Measurements from ENCODE around the gene CCHCR1.

Gene CCHCR1

DNA sequence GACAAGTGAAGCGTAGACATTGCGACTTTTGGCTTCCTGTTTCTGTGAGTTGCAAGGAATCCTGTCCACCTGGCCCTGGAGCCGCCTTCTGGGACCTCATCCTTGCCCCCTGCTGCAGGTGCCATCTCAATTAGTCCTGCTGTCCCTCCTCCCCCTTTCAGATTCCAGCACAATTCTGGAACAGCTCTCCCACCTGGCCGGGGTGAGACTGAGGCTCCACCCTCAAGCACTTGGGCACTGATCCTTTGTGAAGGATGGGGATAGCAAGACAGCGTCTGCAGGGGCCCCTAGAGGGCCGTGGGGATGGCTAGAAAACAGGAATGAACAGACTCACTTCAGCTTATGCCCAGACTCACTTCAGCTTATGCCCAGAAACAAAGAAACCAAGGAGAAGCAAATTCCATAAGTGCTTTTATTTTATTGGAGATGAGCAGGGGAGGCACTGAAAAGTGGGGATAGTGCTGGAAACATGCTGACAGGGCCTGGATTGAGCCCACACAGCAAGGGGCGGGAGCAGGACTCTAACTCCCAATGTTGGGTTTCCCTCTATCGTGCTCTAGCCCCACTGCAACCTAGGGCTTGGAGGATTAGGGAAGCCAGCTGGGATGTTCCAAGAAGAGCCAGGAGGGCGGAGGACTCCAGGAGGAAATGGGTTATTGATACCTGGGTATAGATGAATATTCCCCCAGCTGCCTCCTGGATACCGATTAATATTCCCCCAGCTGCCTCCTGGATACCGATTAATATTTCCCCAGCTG, 46.6 kb downstream of the CCHCR1 start:
- Histone ChIP-seq H3K36me3 (no peaks in the 10 kb centered on the region), H3K4me3 (no peak overlapping the region), H3K27ac (no peak overlapping the region), H3K9me3 (no peaks in the 10 kb centered on the region), H3K4me2 (no peak overlapping the region), H3K4me1 (no peaks in the 10 kb centered on the region), H3K27me3 (no peaks in the 10 kb centered on the region), H4K20me1 (no peaks in the 10 kb centered on the region), H3K9ac (no peak overlapping the region)
- no peak for TF ChIP-seq Cebpa-rat (IDR thresholded peaks at IDR 0.05)

DNA sequence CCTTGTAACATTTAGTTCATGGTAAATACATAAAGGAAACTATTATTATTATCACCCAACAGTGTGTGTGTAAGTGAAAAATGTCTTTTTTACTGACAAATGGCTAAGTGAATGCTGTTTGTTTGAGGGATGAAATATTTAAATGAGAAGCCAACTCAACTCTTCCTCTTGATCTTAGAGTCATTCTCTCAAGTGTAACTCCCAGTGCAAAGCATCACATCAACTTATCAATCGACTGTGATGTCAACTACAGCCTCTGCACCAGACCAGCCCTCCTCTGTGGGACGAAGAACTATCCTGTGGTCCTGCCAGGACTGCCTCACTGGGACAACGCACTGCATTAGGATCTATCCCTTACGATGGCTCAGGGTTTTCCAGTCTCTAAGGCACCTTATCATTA, 50.5 kb downstream of the CCHCR1 start:
- Histone ChIP-seq H4K20me1 (no peaks in the 10 kb centered on the region), H3K4me3 (no peak overlapping the region), H3K4me1 (no peaks in the 10 kb centered on the region), H3K4me2 (no peak overlapping the region), H3K27ac (no peak overlapping the region), H3K27me3 (no peaks in the 10 kb centered on the region), H3K9ac (no peak overlapping the region), H3K36me3 (no peaks in the 10 kb centered on the region), H3K9me3 (no peaks in the 10 kb centered on the region)
- no peak for TF ChIP-seq Cebpa-rat (IDR thresholded peaks at IDR 0.05)

- no peaks in the 10 kb centered on the region for H3K27me3 ChIP-seq
- no peaks in the 10 kb centered on the region for H4K20me1 ChIP-seq
- H3K27ac ChIP-seq = no peak overlapping the region
- no peak overlapping the region for H3K9ac ChIP-seq
- no peaks in the 10 kb centered on the region for H3K4me1 ChIP-seq
- H3K4me3 ChIP-seq = no peak overlapping the region
- no peak for TF ChIP-seq Cebpa-rat (IDR thresholded peaks at IDR 0.05)
- H3K36me3 ChIP-seq = no peaks in the 10 kb centered on the region
- no peak overlapping the region for H3K4me2 ChIP-seq
- no peaks in the 10 kb centered on the region for H3K9me3 ChIP-seq
Observed at GRCh38 chr6:31103136-31103535, 54.5 kb downstream of the CCHCR1 start.

- TF ChIP-seq Cebpa-rat (IDR thresholded peaks at IDR 0.05) = no peak
Observed at GRCh38 chr6:31098449-31098938, 59.1 kb downstream of the CCHCR1 start.

DNA sequence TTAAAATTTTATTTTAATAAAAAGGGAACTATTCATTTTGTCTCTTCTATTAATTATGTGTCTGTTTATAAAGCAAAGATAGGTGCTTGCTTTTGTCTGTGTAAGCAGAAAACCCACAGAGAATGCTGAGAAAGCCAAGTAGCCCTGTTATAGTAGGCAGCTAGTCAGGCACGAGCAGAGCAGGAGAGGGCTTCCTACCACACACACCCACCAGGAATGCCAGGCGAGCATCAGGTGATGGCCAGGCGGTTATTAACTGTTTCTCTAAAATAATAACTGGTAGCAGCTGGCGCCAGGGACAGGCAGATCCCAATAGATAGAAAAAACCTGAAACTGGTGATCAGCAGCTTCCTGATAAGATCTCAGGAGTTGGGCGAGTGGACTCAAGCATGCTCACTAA, 60.9 kb downstream of the CCHCR1 start:
- Histone ChIP-seq H3K4me1 (peaks cover 28% of the 10 kb centered on the region), H3K4me2 (no peak overlapping the region; the same call in 1 of the 2 replicates), H3K9ac (no peak overlapping the region), H3K4me3 (no peak overlapping the region), H3K27me3 (no peaks in the 10 kb centered on the region), H3K36me3 (no peaks in the 10 kb centered on the region), H3K27ac (no peak overlapping the region), H4K20me1 (no peaks in the 10 kb centered on the region), H3K9me3 (no peaks in the 10 kb centered on the region)
- TF ChIP-seq Cebpa-rat (IDR thresholded peaks at IDR 0.05) = no peak

More at GRCh38 chr6:31098449-31098938, 59.1 kb downstream of the CCHCR1 start:
- Histone ChIP-seq H3K4me1 (peaks cover 26% of the 10 kb centered on the region), H3K4me3 (no peak overlapping the region), H3K36me3 (no peaks in the 10 kb centered on the region), H4K20me1 (no peaks in the 10 kb centered on the region), H3K9me3 (no peaks in the 10 kb centered on the region), H3K27ac (no peak overlapping the region), H3K4me2 (no peak overlapping the region), H3K9ac (no peak overlapping the region), H3K27me3 (no peaks in the 10 kb centered on the region)

- TF ChIP-seq Cebpa-rat (IDR thresholded peaks at IDR 0.05) = no peak
- Histone ChIP-seq H4K20me1 (no peaks in the 10 kb centered on the region), H3K4me3 (no peak overlapping the region), H3K9ac (no peak overlapping the region), H3K4me1 (peaks cover 33% of the 10 kb centered on the region), H3K27me3 (no peaks in the 10 kb centered on the region), H3K27ac (no peak overlapping the region), H3K36me3 (no peaks in the 10 kb centered on the region), H3K4me2 (0 out of 2 replicates have a peak overlapping the region, but pooled peaks have one; percentile 15), H3K9me3 (no peaks in the 10 kb centered on the region)
Observed at GRCh38 chr6:31096215-31096614, 61.4 kb downstream of the CCHCR1 start.

- Histone ChIP-seq H3K4me2 (peak overlapping the region; percentile 64), H3K9me3 (no peaks in the 10 kb centered on the region), H3K36me3 (no peaks in the 10 kb centered on the region), H3K27me3 (no peaks in the 10 kb centered on the region), H3K4me3 (no peak overlapping the region), H3K27ac (no peak overlapping the region), H3K9ac (no peak overlapping the region), H3K4me1 (peaks cover 36% of the 10 kb centered on the region), H4K20me1 (no peaks in the 10 kb centered on the region)
- TF ChIP-seq Cebpa-rat (IDR thresholded peaks at IDR 0.05) = no peak
Observed at GRCh38 chr6:31094389-31094881, 63.2 kb downstream of the CCHCR1 start.

DNA sequence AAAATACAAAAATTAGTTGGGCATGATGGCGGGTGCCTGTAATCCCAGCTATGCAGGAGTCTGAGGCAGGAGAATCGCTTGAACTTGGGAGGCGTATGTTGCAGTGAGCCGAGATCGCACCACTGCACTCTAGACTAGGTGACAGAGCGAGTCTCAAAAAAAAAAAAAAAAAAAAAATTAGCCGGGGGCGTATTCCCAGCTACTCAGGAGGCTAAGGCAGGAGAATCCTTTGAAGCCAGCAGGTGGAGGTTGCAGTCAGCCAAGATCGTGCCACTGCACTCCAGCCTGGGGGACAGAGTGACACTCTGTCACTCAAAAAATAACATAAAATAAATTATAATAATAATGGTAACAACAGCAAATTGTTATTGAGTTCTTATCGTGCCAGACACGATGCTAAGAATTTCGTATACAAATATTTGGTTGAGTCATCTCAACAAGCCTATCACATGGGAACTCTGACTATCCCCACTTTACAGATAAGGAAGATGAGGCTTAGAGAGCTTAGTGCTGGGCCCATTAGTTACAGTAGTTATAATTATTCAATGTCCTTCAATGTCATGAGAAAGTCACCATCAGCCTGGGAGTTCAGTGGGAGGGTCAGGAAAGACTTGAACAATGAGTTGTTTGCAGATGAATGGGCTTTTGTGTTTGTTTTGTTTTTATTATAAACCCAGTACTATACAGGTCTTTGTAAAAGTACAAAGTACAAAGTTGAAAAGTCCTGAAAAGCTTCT, 64.7 kb downstream of the CCHCR1 start:
- H3K9ac ChIP-seq = no peak overlapping the region
- peaks cover 36% of the 10 kb centered on the region for H3K4me1 ChIP-seq
- no peak overlapping the region for H3K4me2 ChIP-seq
- H4K20me1 ChIP-seq = no peaks in the 10 kb centered on the region
- H3K27ac ChIP-seq = no peak overlapping the region
- no peaks in the 10 kb centered on the region for H3K9me3 ChIP-seq
- H3K4me3 ChIP-seq = no peak overlapping the region
- no peaks in the 10 kb centered on the region for H3K36me3 ChIP-seq
- no peaks in the 10 kb centered on the region for H3K27me3 ChIP-seq
- TF ChIP-seq Cebpa-rat (IDR thresholded peaks at IDR 0.05) = no peak

Data from BLaER1 (cell line).